Activated gamma-delta T cell (primary cell): ENCODE measurements around the gene TMEM94.
"Not testable (repeated sequence)": the region's sequence is repeated elsewhere in the genome, so short reads cannot be mapped to it uniquely, and the experiment has no call there.

Source experiments
- DNase-seq: peaks from one replicate; lab custom pipeline; 2025; lab: John Stamatoyannopoulos, UW

TMEM94 gene

DNA sequence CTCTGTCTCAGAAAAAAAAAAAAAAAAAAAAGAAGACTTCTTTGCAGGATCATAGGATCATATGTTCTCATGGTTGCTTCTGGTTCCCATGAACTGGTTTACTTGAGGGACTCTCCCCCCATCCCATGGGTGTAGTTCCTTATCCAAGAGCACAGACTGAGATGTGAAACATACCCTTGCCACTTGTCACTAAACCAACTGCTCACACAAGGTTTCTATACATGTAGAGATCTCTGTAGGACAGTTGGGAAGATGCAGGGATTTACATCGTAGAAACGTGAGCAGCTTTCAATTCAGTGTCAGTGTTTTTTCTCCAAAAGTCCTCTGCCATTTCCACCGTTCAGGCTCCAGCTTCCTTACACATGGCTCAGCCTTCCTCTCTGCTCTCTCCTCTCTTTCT lies 11.1 kb upstream of the TMEM94 start:
- DNase-seq, result no peak

DNA sequence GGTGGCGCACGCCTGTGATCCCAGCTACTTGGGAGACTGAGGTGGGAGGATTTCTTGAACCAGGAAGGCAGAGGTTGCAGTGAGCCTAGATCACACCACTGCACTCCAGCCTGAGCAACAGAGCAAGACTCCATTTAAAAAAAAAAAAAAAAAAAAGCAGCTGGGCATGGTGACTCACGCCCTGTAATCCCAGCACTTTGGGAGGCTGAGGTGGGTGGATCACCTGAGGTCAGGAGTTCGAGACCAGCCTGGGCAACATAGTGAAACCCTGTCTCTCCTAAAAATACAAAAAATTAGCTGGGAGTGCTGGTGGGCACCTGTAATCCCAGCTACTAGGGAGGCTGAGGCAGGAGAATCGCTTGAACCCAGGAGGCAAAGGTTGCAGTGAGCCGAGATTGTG lies 10.5 kb upstream of the TMEM94 start:
- not testable (repeated sequence) for DNase-seq

DNA sequence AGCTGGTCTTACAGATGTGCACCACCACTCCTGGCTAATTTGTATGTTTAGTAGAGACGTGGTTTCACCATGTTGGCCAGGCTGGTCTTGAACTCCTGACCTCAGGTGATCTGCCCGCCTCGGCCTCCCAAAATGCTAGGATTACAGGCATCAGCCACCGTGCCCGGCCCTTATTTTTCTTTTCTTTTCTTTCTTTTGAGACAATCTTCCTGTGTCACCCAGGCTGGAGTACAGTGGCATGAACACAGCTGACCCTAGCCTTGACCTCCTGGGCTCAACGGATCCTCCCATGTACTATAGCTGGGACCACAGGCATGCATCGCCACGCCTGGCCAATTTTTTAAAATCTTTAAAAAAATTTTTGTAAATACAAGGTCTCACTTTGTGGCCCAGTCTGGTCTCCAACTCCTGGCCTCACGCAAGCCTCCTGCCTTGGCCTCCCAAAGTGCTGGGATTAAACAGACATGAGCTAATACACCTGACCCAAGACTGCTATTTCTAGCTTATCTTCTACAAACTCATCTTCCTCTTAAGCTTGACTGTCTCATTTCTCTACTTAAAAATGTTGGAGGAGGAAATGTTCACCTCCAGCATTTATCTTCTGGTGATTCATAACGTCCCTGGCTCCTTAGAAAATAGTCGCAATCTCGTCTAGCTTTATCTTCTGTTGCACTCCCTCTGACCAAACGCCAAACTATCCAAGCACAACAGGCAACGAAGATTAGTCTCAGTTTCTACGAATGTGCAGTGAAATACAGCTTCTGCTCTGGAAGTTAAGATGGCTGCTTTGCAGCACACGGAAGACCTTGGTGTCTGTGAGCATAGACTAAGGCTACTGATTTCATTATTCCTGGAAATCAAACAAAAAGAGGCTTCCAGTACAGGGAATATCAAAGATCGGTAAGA lies 8.2 kb upstream of the TMEM94 start:
- DNase-seq, result no peak

DNA sequence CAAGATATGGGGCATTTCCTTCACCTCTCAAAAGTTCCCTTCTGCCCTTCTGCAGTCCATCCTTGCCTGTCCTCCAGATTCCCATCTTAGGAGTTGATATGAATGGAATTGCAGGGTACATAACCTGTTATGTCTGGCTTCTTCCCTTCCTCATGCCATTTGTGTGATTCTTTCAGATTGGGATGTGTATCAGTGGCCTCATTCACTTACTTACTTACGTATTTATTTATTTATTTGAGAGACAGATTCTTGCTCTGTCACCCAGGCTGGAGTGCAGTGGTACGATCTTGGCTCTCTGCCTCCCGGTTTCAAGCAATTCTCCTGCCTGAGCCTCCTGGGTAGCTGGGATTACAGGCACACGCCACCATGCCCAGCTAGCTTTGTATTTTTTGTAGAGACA lies 6.2 kb upstream of the TMEM94 start:
- no peak for DNase-seq

DNA sequence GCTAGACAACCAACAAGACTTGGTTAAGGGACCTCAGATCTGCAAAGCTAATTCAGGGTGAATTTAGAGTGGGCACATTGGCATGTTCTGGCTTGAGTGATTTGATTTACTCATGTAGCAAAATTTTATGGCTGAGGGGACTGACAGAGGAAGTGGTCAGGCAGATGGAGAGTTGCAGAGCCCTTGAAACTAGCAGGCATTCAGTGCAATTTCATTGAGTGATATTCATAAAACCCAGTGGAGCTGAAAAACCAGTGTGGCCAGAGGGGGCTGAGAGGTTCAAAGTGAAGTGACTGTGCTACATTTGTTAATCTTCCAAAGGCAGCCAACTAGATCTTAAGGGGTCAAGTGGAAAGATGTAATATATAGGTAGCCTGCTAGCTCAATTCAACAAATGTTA lies 2.2 kb upstream of the TMEM94 start:
- no peak for DNase-seq

DNA sequence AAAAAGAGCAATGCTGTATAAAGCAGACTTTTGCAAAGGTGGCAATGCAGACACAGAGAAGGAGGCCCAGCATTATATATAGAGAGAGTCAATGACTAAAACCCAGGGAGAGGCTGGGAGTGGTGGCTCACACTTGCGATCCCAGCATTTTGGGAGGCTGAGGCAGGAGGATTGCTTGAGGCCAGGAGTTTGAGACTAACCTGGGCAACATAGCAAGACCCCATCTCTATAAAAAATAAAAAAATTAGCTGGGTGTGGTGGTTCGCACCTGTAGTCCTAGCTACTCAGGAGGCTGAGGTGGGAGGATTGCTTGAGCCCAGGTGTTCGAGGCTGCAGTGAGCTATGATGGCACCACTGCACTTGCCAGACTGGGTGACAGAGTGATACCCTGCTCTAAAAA lies 1.8 kb upstream of the TMEM94 start:
- not testable (repeated sequence) for DNase-seq

DNA sequence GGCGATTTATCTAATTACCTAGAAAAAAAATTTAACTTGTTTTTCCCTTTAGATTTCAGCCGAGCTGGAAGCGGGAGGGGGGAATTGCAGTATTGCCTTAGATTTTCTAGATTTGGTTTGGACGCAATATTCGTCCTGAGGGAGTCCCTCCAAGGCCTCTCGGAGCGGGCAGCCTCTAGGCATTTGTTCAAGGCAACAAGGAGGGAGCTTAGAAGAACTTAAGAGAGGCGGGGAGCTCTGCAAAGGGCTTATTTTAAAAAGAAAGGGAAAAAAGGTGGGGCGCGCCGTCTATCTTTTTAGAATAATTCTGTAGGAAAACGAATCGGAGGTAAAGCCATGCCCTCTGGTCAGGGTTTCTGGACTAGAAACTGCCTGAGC lies 407 bp upstream of the TMEM94 start:
- no peak for DNase-seq

DNA sequence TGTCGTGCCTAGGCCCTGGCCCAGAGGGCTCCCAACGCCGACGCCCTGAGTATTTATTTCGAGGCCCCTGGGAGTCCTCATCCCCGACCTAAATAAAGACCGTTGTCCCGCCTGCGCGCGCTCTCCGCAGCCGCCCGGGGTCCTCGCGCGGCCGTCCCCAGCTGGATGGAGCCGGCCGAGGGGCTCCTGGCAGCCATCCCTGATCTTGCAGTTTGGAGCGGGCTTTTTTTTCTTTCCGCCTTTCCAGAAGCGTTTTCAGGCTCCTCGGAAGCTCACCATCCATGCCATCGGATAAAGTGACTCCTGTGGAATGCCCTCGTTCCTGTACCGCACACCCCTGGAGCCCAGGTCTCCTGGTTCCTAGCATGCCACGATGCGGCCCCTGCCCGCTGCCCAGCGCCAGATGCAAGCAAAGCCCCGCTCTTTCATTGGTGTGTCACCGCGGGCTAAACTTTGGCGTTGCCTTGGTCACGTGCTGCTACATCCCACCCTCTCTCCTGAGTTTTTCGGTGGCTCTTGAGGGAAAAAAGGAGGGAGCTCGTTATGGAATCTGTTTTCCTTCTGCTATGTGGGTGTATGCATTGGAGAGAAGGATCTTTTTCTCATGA lies 716 bp downstream of the TMEM94 start:
- DNase-seq, result no peak

DNA sequence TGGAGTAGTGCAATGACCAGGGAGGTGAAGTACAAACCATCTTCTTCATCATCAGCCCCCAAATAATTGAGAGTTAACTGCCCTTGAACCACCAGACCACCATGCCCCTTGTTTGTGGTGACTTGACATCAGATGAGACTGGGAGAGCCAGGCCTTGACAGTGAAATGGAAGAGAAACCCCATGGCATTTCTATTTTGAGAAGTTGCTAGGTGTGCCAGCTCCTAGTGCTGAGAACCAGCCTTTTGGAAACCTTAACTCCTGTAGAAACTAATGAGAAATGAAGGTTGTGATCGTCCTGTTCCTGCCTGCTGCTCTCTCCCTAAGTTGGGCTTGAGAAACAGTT lies 2.8 kb downstream of the TMEM94 start:
- DNase-seq, result no peak

DNA sequence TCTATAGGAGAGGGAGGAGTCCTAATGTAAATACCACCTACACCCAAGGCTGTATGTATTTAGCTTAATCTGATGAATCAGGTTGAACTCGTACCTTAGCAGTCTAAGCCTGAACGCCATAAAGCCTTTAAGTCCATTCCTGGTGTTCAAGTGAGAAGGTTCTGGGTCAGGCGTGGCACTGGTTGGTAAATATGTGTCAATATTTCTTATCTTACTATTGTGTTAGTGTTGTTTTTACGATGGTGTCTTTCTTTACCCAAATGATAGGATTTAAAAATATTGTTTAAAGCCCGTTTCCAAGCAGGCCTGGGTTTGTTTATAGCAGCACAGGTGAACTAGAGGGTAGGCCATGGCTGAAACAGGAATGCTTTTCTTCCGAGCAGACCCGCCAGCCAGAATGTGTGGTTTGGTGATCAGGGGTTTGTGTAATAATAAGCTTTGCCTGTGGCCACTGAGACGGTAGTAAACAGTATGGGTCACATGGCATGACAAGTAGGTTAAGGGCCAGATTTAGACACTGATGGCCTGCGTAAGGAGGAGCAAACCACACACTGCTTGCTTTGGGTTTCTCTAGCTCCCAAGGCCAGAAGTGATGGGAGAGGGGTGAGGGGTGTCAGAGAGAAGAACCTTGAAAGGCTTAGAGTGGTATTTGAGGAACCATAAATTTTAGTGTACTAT lies 3.3 kb downstream of the TMEM94 start:
- no peak for DNase-seq

DNA sequence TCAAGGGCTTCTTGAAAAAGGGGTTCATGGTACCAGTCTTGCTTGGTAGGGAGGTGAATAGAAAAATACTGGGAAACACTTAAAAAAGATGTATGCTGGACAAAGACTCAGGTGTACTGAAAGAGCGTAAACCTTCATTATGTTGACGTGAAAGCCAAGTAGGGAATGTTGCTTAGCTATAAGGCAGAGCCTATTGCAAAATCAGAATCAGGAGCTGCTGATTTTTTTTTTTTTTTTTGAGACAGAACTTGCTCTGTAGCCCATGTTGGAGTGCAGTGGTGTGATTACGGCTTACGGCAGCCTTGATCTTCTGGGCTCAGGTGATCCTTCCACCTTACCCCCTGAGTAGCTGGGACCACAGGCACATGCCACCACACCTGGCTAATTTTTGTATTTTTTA lies 3.9 kb downstream of the TMEM94 start:
- DNase-seq, result no peak

DNA sequence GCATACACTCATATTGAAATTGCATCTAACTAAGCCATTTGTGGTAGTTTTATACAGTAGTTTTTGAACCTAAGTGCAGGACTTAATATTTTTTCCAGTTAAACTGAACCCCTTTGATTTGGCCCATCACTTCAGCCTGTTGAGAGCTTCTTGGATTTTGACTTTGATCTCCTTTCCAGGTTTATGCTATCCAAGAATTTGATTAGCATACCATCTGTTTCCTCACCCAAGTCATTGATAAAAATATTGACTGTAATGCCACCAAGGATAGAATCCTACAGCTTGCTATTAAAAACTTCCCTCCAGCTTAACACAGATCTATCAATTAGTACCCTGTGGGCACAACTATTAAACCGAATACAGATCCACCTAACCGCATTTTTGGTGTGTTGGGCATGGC lies 7.2 kb downstream of the TMEM94 start:
- DNase-seq, result no peak

DNA sequence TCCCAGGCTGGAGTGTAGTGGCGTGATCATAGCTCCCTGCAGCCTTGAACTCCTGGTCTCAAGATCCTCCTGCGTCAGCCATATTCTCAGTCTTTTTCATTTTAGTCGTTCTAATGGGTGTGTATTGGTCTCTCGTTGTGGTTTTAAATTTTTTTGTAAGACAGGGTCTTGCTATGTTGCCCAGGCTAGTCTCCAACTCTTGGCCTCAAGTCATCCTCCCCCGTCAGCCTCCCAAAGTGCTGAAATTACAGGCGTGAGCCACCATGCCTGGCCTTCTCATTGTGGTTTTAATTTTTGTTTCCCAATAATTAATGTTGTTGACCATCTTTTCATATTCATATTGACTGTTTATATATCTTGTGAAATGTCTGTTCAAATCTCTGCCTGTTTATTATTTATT lies 8.6 kb downstream of the TMEM94 start:
- no peak for DNase-seq

DNA sequence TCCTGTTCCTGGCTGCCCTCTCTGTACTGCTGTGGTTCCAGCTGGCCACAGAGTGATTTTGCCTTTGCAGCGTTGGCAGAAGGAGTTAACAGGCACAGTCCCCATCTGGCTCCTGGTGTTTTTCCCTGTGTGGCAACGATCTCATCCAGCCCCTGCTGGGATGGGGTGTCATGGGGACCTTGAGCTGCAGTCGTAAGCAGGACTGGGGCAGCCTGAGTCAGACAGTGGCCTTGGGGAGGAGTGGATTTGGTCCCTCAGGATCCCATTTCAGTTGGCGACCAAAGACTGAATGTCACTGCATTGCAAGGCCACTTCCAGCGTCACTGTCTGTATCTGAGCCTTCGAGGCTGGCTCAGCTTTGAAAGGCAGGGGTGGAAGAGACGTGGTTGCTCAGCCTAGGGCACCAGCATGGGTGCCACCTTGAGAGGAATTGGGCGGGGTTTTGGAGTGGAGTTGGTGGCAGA lies 11.9 kb downstream of the TMEM94 start:
- no peak for DNase-seq

DNA sequence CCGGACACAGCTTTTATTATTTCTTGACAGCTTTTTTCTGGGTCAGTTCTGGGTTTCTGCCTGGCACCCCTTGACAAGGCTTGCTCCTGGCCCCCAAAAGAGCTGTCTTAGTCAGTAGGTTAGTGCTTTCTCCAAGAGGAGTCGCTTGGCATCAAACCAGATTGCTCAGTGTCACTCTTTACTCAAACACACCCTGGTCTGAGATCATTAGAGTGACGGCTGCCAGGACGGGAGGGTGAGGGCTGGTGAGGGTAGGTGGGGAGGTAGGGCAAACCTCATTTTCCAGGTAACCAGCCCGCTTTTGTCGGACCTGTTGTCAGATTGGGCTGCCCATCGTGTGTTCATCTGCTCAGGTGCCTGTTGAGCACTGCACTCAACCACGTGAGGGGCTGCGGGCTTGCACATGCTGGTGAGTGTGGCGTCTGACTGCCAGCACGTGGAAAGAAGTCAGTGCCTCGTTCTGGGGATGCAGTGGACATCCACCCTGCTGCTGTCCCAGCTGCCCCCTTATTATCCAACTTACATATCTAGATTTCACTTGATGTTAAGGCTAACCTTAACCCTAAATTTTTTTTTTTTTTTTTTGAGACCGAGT lies 12.4 kb downstream of the TMEM94 start:
- DNase-seq, result no peak

DNA sequence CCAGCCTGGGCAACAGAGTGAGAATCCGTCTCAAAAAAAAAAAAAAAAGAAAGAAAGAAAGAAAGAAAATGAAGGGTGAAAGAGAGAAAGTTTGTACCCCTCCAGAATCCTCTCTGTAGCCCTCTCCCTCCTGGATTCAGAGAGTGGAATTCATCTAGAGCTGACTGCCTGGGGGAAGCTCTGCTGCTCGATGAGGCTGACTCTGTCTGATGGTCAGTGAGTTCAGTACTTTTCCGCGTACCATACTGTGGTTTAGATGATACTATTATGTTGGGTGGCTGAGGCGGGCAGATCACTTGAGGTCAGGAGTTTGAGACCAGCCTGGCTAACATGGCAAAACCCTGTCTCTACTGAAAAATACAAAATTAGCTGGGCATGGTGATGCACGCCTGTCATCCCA lies 14.8 kb downstream of the TMEM94 start:
- no peak for DNase-seq

DNA sequence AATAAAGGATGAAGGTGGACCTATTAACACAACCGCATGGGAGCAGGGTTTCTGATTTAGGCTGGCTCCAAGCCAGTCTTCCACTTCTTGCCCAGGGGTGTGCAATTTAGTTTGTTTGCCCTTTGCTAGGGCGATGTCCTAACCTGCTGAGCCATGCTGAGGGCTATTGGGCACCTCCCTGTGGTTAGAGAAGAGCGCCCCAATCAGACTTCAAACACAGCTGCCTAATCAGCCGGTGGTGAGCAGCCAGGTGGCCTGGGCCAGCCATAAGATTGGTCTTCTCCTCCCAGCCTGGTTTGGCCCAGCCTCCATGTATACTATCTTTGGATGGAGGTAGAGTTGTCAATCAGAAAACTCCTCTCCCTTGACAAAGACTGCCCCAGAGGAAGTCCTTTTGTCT lies 15.7 kb downstream of the TMEM94 start:
- DNase-seq, result no peak

DNA sequence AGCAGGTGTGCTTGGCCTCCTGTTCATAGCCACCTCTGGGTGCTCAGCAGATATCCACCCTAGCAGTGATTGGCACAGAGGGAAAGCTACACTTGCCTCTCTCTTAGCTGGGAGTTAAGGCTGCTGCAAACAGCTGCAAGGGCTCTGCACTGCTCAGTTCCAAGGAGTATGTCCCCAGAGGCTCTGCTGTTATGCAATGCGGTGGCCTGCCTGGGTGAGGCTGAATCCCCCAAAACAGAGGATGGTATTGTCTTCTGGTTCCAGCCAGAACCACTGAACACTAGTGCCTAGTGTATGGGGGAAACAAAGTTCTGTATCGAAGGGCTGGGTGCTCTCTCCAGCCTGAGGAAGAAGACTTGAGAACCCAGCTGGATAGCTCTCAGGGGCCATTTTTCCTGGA lies 16.8 kb downstream of the TMEM94 start:
- no peak for DNase-seq

DNA sequence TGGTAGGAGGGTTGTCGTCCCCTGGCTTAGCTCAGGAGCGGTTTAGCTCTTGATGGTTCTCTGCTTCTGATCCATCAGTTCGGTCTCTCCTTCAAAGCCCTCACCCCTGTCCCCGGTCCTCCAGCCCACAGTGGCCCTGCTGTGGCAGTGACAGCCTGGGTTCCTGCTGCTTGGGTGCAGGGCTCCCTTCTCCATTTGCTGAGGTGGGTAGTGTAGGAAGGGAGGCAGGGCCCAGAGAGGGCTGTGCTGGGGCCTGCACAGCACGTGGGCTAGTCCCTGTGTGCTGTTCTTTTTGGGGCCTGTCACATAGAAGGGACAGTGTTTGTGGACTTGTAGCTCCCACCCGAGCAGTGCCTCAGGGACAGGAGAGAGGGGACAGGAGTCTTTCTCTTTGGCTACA lies 18.3 kb downstream of the TMEM94 start:
- no peak for DNase-seq

DNA sequence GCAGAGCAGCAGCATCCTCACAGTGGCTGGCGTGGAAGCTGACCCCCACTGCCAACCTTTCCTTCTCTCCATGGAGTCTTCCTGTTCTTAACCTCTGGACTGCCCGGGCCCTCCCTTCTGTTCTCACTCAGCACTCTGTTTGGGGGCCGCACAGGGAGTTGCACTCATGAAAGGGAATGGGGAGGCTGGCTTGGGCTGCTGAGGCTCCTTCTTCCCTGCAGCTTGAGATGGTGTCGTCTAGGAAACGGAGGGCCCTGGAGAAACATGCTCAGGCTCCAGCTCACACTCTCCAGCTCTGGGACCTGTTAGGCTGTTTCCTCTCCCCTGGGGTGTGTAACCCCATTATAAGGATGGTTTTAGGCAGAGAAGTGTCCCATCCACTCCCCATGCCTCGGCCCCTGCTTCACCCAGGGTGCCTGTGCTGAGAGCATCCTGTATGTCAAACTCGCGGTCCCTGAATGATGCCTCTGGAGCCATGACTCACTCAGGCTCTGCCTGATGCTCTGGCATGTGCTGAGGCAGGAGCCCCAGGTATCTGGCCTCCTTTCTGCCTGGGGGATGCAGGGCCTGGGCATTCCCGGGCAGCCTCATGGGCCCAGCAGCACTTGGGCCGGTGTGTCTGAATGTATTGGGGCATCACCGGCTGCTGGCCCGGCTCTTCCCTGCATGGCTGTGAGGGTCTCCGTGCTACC lies 18.9 kb downstream of the TMEM94 start:
- DNase-seq, result no peak

DNA sequence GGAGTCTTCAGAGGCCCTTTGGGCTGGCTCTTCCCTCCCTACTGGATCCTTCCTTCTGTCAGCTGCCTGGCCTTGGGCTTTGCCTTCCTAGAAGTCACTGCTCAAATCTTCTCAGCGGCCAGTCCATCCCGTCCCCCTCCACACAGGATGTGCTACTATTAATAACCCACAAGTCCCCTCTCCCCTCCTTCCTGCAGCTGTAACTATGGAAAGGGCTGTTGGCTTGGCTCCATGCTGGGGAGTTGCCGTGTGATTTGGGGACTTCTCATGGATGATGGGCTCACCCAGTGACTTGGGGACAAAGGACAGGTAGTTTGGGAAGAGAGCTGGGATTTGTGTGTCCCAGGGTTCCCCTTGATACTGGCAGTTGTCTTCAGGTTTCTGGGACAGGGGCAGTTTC lies 19.4 kb downstream of the TMEM94 start:
- DNase-seq, result no peak

DNA sequence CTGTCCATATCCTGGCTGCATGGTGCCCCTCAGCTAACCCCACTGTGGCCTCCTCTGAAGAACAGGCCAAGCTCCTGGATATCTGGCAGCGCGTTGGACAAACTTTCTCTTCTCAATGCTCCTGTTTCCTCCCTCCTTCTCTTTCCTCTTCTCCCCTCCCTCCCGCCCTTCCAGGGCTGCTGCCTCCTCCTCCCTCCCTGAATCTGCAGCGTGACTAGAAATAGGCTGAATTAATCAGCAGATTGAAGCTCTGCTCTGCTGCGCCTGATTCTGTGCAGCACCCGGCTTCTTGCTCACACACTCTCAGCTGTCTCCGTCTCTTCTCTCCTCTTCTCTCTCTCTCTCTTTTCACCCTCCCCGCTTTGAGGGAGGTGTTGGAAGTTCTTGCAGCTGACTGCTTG lies 19.8 kb downstream of the TMEM94 start:
- DNase-seq, result no peak
